OCI-LY7 (cell line): ENCODE data around the gene DOK3.

ENCODE experiments used
- EZH2phosphoT487 ChIP-seq: fragments of 200-600 bp; sonication (generic); IDR thresholded peaks from 2 replicates; pipeline ENCODE4 v1.6.1; 2018; ENCODE audit warnings: low read depth, borderline replicate concordance, mild to moderate bottlenecking, mixed run types, antibody characterized with exemption, low read length, moderate library complexity, mixed read lengths
- TF ChIP-seq, protein P1 (sequence below): fragments of 200-600 bp; sonication (generic); conservative IDR thresholded peaks from 2 replicates; pipeline ENCODE4 v1.5.1; 2014; ENCODE audit warnings: mild to moderate bottlenecking, antibody characterized with exemption, low read length, moderate library complexity, mixed read lengths

GRCh38 chr5:177540438-177540837, 30.8 kb upstream of the DOK3 start:
- TF ChIP-seq, protein P1, sequence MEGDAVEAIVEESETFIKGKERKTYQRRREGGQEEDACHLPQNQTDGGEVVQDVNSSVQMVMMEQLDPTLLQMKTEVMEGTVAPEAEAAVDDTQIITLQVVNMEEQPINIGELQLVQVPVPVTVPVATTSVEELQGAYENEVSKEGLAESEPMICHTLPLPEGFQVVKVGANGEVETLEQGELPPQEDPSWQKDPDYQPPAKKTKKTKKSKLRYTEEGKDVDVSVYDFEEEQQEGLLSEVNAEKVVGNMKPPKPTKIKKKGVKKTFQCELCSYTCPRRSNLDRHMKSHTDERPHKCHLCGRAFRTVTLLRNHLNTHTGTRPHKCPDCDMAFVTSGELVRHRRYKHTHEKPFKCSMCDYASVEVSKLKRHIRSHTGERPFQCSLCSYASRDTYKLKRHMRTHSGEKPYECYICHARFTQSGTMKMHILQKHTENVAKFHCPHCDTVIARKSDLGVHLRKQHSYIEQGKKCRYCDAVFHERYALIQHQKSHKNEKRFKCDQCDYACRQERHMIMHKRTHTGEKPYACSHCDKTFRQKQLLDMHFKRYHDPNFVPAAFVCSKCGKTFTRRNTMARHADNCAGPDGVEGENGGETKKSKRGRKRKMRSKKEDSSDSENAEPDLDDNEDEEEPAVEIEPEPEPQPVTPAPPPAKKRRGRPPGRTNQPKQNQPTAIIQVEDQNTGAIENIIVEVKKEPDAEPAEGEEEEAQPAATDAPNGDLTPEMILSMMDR = no peak
- TF ChIP-seq EZH2phosphoT487 = no peak
